Activated T-cell treated with anti-CD3 and anti-CD28 coated beads, Interleukin-2, amount 50 U/mL, for 4 hours (primary cell): ENCODE measurements around the gene MCRS1. TPM values are rescaled to one million over a fixed set of nuclear protein-coding genes. Genes with fewer than 3 reads are reported as not detected.

ENCODE experiments used
- ATAC-seq, 2 donors: fragments of 200-7000 bp; cut with Tn5 transposase; one replicate each; pipeline ENCODE4 v1.10.0; 2021
- DNase-seq: peaks from one replicate; pipeline ENCODE4 v3.0.0-alpha.2; 2020
- H3K27me3 Mint-ChIP-seq: one replicate; pipeline ENCODE4 v1.8.0; 2021; ENCODE audit warnings: low read depth, mixed read lengths
- H3K36me3 Mint-ChIP-seq: one replicate; pipeline ENCODE4 v1.8.0; 2022; ENCODE audit warnings: mixed read lengths; ENCODE audit not compliant: insufficient read depth
- H3K4me1 Mint-ChIP-seq: one replicate; pipeline ENCODE4 v1.8.0; 2021; ENCODE audit warnings: low read depth, mixed read lengths
- H3K4me3 Mint-ChIP-seq: one replicate; pipeline ENCODE4 v1.8.0; 2021; ENCODE audit warnings: mild to moderate bottlenecking, moderate library complexity, mixed read lengths
- H3K9me3 Mint-ChIP-seq: one replicate; pipeline ENCODE4 v1.8.0; 2021; ENCODE audit warnings: mixed read lengths
- total RNA-seq, 3 donors: library from RNA; stranded (reverse); gene quantifications; one replicate each; pipeline ENCODE4 v1.2.1, GENCODE V29; 2021

Gene MCRS1
- total RNA-seq, 3 donors from 2014 or later: 83.9 to 98.7 (median 92.1) TPM

GRCh38 chr12:49555631-49556390 is 12.1 kb downstream of the MCRS1 start:
- DNase-seq (no peak), ATAC-seq (peak in 1 of 2 donors; percentile 9)
- Mint-ChIP-seq H3K4me1 (peaks cover 4% of the 10 kb centered on the region), H3K36me3 (peaks cover 19% of the 10 kb centered on the region), H3K4me3 (no peak overlapping the region), H3K9me3 (no peaks in the 10 kb centered on the region), H3K27me3 (no peaks in the 10 kb centered on the region)

GRCh38 chr12:49554266-49554665 is 13.7 kb downstream of the MCRS1 start:
- no peaks in the 10 kb centered on the region for H3K9me3 Mint-ChIP-seq
- H3K4me3 Mint-ChIP-seq: no peak overlapping the region
- DNase-seq: no peak
- no peak for ATAC-seq
- peaks cover 13% of the 10 kb centered on the region for H3K36me3 Mint-ChIP-seq
- peaks cover 2% of the 10 kb centered on the region for H3K4me1 Mint-ChIP-seq
- H3K27me3 Mint-ChIP-seq: peaks cover 6% of the 10 kb centered on the region

GRCh38 chr12:49553512-49554088 is 14.3 kb downstream of the MCRS1 start:
- H3K27me3 Mint-ChIP-seq: peaks cover 9% of the 10 kb centered on the region
- ATAC-seq (no peak), DNase-seq (no peak)
- peaks cover 4% of the 10 kb centered on the region for H3K4me1 Mint-ChIP-seq
- peaks cover 9% of the 10 kb centered on the region for H3K36me3 Mint-ChIP-seq
- H3K9me3 Mint-ChIP-seq: no peaks in the 10 kb centered on the region
- no peak overlapping the region for H3K4me3 Mint-ChIP-seq

GRCh38 chr12:49552899-49553298 is 15.0 kb downstream of the MCRS1 start:
- peaks cover 6% of the 10 kb centered on the region for H3K4me1 Mint-ChIP-seq
- peaks cover 5% of the 10 kb centered on the region for H3K36me3 Mint-ChIP-seq
- H3K9me3 Mint-ChIP-seq: no peaks in the 10 kb centered on the region
- ATAC-seq (no peak), DNase-seq (no peak)
- H3K4me3 Mint-ChIP-seq: no peak overlapping the region
- peaks cover 16% of the 10 kb centered on the region for H3K27me3 Mint-ChIP-seq

GRCh38 chr12:49552425-49552824 is 15.5 kb downstream of the MCRS1 start:
- Mint-ChIP-seq H3K36me3 (peaks cover 5% of the 10 kb centered on the region), H3K9me3 (no peaks in the 10 kb centered on the region), H3K27me3 (peaks cover 19% of the 10 kb centered on the region), H3K4me1 (peaks cover 6% of the 10 kb centered on the region), H3K4me3 (no peak overlapping the region)
- DNase-seq (no peak), ATAC-seq (no peak)

- DNase-seq: no peak
- Mint-ChIP-seq H3K36me3 (peaks cover 5% of the 10 kb centered on the region), H3K4me3 (no peak overlapping the region), H3K9me3 (no peaks in the 10 kb centered on the region), H3K27me3 (peaks cover 22% of the 10 kb centered on the region), H3K4me1 (peaks cover 6% of the 10 kb centered on the region)
- no peak for ATAC-seq
Measured at GRCh38 chr12:49552014-49552413, 15.9 kb downstream of the MCRS1 start.

- no peak for ATAC-seq
- Mint-ChIP-seq H3K4me3 (no peak overlapping the region), H3K9me3 (no peaks in the 10 kb centered on the region), H3K27me3 (peaks cover 22% of the 10 kb centered on the region), H3K4me1 (peaks cover 5% of the 10 kb centered on the region), H3K36me3 (no peaks in the 10 kb centered on the region)
- DNase-seq: no peak
Measured at GRCh38 chr12:49550693-49551252, 17.2 kb downstream of the MCRS1 start.

- Mint-ChIP-seq H3K4me3 (peak overlapping the region; percentile 70), H3K27me3 (peaks cover 22% of the 10 kb centered on the region), H3K9me3 (no peaks in the 10 kb centered on the region), H3K4me1 (peaks cover 5% of the 10 kb centered on the region), H3K36me3 (no peaks in the 10 kb centered on the region)
- DNase-seq: no peak
- ATAC-seq: no peak
Measured at GRCh38 chr12:49549735-49550692, 17.9 kb downstream of the MCRS1 start.

- peak overlapping the region; percentile 70 for H3K4me3 Mint-ChIP-seq
Measured at GRCh38 chr12:49548822-49549648, 18.9 kb downstream of the MCRS1 start.

GRCh38 chr12:49548481-49548821 is 19.5 kb downstream of the MCRS1 start:
- Mint-ChIP-seq H3K4me3 (no peak overlapping the region), H3K27me3 (peaks cover 22% of the 10 kb centered on the region), H3K9me3 (no peaks in the 10 kb centered on the region), H3K36me3 (no peaks in the 10 kb centered on the region), H3K4me1 (peaks cover 5% of the 10 kb centered on the region)
- ATAC-seq (peak in 1 of 2 donors; percentile 53), DNase-seq (no peak)

More at GRCh38 chr12:49548822-49549648, 18.9 kb downstream of the MCRS1 start:
- peak; percentile 21 for DNase-seq
- Mint-ChIP-seq H3K4me1 (peaks cover 5% of the 10 kb centered on the region), H3K9me3 (no peaks in the 10 kb centered on the region), H3K27me3 (peaks cover 22% of the 10 kb centered on the region), H3K36me3 (no peaks in the 10 kb centered on the region)
- peak; percentile 50 to 56 for ATAC-seq

- Mint-ChIP-seq H3K4me3 (no peak overlapping the region), H3K4me1 (peaks cover 5% of the 10 kb centered on the region)
- ATAC-seq: no peak
Measured at GRCh38 chr12:49547090-49547690, 20.8 kb downstream of the MCRS1 start.

GRCh38 chr12:49546481-49546880 is 21.5 kb downstream of the MCRS1 start:
- no peak overlapping the region for H3K4me3 Mint-ChIP-seq
- H3K27me3 Mint-ChIP-seq: peaks cover 22% of the 10 kb centered on the region
- no peak for DNase-seq
- no peak for ATAC-seq
- peaks cover 5% of the 10 kb centered on the region for H3K4me1 Mint-ChIP-seq
- H3K36me3 Mint-ChIP-seq: no peaks in the 10 kb centered on the region
- H3K9me3 Mint-ChIP-seq: no peaks in the 10 kb centered on the region

More at GRCh38 chr12:49547090-49547690, 20.8 kb downstream of the MCRS1 start:
- H3K27me3 Mint-ChIP-seq: peaks cover 22% of the 10 kb centered on the region
- no peak for DNase-seq
- no peaks in the 10 kb centered on the region for H3K36me3 Mint-ChIP-seq
- H3K9me3 Mint-ChIP-seq: no peaks in the 10 kb centered on the region

- no peaks in the 10 kb centered on the region for H3K36me3 Mint-ChIP-seq
- peaks cover 22% of the 10 kb centered on the region for H3K27me3 Mint-ChIP-seq
- no peaks in the 10 kb centered on the region for H3K9me3 Mint-ChIP-seq
- DNase-seq (no peak), ATAC-seq (no peak)
- peaks cover 7% of the 10 kb centered on the region for H3K4me1 Mint-ChIP-seq
- H3K4me3 Mint-ChIP-seq: no peak overlapping the region
Measured at GRCh38 chr12:49545815-49546214, 22.1 kb downstream of the MCRS1 start.
